Mucosa of gallbladder (tissue), 1 donor: ENCODE measurements around the gene SMARCE1. TPM values are rescaled to one million over a fixed set of nuclear protein-coding genes. Genes with fewer than 3 reads are reported as not detected.

ENCODE experiments used
- DNase-seq: peaks from one replicate; pipeline ENCODE4 v3.0.0-alpha.2; 2020; ENCODE audit warnings: low spot score
- total RNA-seq: library from RNA; stranded (reverse); gene quantifications from one replicate; pipeline ENCODE4 v1.2.1, GENCODE V29; 2021
- donor health status: DM: no; HTN: no; CAD: no.

The SMARCE1 gene
- total RNA-seq, 1 donor from 2014 or later: 90.5 TPM

DNA sequence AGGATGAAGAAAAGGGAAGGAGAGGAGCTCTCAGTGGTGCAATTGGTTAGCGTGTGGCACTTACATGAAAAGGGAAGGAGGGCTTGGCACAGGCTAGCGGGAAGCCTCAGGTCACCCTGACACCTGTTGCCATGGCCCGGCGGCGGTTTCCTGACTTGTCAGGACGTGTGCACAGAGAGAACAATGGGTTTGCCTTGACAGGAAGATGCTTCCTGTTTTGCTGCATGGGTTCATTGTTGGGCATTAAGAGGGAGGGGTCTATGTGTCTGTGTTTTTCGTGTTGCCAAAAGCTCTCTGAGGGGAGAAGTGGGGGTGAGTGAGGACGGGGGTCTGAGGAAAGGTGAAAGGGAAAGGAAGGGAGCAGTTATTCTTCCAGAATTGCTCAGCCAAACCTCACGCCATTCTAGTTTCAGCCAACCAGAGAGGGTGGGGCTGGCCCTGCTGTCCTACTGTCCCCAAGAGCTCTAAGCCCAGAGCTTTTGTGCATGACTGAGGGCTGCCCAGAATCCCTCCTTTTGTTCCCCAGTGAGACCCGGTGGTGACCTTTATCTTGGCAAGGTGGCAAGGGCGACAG lies 65.2 kb downstream of the SMARCE1 start:
- peak; percentile 50 for DNase-seq

DNA sequence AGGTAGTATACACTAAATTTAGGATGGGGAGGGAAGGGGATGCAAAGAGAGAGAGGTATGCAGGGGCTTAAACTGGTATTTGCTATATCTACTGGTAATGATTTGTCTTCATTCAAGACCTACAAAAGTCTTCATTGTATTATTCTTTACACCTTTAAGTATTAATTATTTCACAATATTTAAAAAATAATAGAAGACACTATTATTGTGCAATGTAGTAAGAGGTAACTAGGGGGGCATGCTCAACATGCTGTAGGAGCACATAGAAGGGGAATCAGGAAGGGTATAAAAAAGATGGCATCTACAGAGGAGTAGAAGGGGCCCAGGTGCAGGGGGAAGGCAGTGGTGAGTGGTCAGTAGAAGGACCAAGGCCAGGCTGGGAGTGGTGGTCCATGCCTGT lies 67.5 kb downstream of the SMARCE1 start:
- no peak for DNase-seq

DNA sequence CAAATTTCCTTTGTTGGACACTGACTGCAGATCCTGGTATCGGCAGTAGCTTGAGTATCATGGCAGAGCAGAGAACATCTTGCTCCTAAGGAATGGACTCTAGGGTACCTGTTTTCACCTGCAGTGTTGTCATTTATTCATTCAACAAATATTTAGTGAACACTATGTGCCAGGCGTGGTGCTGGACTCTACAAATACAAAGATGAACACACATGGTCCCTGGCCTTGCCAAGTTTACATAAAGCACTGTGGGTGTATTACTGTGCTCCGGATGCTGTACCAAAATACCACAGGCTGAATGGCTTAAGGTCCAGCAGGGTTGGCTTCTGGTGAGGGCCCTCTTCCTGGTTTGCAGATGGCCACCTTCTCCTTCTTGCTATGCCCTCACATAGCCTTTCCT lies 68.1 kb downstream of the SMARCE1 start:
- no peak for DNase-seq

DNA sequence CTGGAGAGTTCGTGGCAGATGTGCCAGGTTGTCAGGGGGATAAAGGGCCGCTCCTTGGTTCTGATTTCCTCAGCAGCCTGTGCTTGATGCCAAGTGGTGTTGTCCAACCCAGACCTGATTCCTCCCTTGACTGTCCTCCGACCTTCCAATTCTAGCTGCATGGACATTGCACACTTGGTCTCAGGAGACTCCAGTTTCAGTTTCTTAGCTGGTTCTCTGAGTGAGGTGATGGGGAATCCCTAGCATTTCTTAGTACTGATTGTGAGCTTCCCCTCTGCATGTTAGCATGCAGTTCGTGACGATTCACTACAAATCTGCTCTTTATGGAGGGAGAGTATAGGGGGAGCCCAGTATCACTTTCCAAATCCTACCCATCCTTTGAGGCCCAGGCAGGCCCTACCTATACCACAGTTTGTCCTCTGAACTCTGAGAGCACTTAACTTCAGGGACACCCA lies 70.0 kb downstream of the SMARCE1 start:
- no peak for DNase-seq

DNA sequence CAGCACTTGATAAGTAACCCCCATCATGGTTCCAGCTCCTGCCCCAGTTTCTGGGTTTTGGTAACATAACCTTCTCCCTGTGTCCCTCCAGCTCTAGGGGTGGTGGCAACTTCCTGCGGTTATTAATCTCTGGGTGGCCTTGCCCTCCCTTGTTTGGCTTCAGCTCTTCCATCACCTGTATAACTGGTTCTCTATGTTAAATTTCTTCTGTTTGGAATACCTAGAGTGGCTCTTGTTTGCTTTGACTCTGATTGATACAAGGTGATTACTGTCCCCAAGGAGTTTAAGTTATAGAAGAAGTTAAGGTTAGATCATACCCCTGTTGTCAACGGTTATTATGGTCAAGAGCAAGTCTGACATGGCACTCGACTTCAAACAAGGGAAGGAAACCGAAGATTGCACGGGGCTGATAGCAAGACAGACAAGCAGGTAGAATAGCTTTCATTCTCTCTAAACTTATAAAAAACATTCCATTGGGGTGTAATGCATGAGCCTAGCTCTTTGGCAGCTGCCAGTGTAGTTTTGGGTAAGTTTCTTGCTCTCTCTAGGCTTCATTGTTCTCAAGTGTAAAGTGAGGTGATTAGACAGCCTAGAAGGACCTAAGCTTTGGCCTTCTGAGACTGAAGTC lies 71.4 kb downstream of the SMARCE1 start:
- no peak for DNase-seq

Other genes starting within 250 kb of the SMARCE1 start
- 5.2 TPM for gene TOP2A, start 229.9 kb downstream of the SMARCE1 start, total RNA-seq
- 351 TPM for gene IGFBP4, start 204.4 kb downstream of the SMARCE1 start, total RNA-seq
- 0.23 TPM for gene TNS4, start 146.2 kb downstream of the SMARCE1 start, total RNA-seq
- 1.3 TPM for gene CCR7, start 82.3 kb downstream of the SMARCE1 start, total RNA-seq
- gene KRT222, start 17.4 kb upstream of the SMARCE1 start, total RNA-seq: 12.7 TPM
- 0.17 TPM for gene KRT24, start 55.9 kb upstream of the SMARCE1 start, total RNA-seq
- gene KRT25, start 107.5 kb upstream of the SMARCE1 start, total RNA-seq: not detected
- not detected for gene KRT26, start 124.4 kb upstream of the SMARCE1 start, total RNA-seq
- gene KRT27, start 134.7 kb upstream of the SMARCE1 start, total RNA-seq: not detected
- gene KRT28, start 152.1 kb upstream of the SMARCE1 start, total RNA-seq: not detected
- gene KRT10, start 174.8 kb upstream of the SMARCE1 start, total RNA-seq: 30.1 TPM
- not detected for gene KRT12, start 219.4 kb upstream of the SMARCE1 start, total RNA-seq
- 0.32 TPM for gene KRT20, start 237.4 kb upstream of the SMARCE1 start, total RNA-seq